Measurements from ENCODE around the gene NFE2L2. TPM values are rescaled to one million over a fixed set of nuclear protein-coding genes. Genes with fewer than 3 reads are reported as not detected.

Gene NFE2L2
- total RNA-seq, 2 donors from 2014 or later, result 98.6 to 126 TPM

GRCh38 chr2:177242121-177242987, 22.2 kb downstream of the NFE2L2 start:
- Histone ChIP-seq H3K36me3 (no peaks in the 10 kb centered on the region), H3K4me3 (peak overlapping the region in 1 of 2 donors; percentile 22), H3K27me3 (replicated peaks; ENCODE audit: insufficient read depth) (no peaks in the 10 kb centered on the region), H3K27ac (peak overlapping the region; percentile 67 to 85), H3K4me1 (replicated peaks) (peaks cover 29% of the 10 kb centered on the region), H3K9me3 (no peaks in the 10 kb centered on the region)
- intact Hi-C loops (cut with DNase I), result no loop called here
- no peak for TF ChIP-seq POLR2A (IDR thresholded peaks at IDR 0.05)
- TF ChIP-seq POLR2AphosphoS5 (IDR thresholded peaks at IDR 0.05), result peak; percentile 95
- 9% methylated on average over 5 of the region's 5 CpGs for WGBS
- peak; percentile 70 for DNase-seq (ENCODE audit: low spot score)

GRCh38 chr2:177241711-177242120, 22.8 kb downstream of the NFE2L2 start:
- Histone ChIP-seq H3K36me3 (no peaks in the 10 kb centered on the region), H3K4me1 (replicated peaks) (peaks cover 29% of the 10 kb centered on the region), H3K27me3 (replicated peaks; ENCODE audit: insufficient read depth) (no peaks in the 10 kb centered on the region), H3K27ac (peak overlapping the region; percentile 67 to 85), H3K4me3 (peak overlapping the region in 1 of 2 donors; percentile 22), H3K9me3 (no peaks in the 10 kb centered on the region)
- intact Hi-C loops (cut with DNase I), result no loop called here
- no peak for DNase-seq (ENCODE audit: low spot score)
- no peak for TF ChIP-seq POLR2AphosphoS5 (IDR thresholded peaks at IDR 0.05)
- no peak for TF ChIP-seq CTCF (IDR thresholded peaks at IDR 0.05)
- no peak for TF ChIP-seq POLR2A (IDR thresholded peaks at IDR 0.05)
- WGBS, result 34% methylated on average over 1 of the region's 1 CpG

DNA sequence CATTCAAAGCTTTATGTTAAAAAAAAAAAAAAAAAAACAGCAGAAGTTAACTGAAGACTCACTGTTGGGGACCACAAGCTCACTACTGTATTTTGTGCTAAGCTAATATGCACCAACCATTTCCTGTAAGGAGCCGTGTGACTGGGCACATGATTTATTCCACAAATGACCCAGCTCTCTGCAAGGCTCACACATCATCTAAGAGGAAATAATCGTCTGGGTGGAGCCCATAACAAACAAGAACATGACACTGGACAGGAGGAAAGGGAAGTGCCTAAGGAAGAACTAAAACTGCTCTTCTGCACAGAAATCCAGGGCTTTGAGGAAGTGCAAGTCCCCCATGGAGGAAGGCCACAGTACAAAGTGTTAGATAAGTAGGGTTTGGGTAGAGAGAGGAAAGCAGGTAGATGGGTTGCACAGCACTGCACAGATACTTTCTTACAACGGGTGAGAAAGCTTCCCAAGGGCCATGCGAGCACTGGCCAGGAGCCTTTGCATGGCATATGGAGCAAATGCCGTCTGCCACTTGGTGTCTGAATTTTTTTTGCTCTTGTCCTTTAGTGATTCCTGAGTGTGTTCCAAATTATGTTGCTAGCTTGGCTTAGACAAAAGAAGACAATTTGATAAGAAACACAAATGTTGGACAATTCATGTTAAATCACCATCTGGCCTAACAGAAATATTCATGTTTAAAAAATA, 24.4 kb downstream of the NFE2L2 start:
- H3K4me3 ChIP-seq, result no peak overlapping the region
- 28% methylated on average over 5 of the region's 5 CpGs for WGBS
- peaks cover 29% of the 10 kb centered on the region for H3K4me1 ChIP-seq (replicated peaks)
- no peaks in the 10 kb centered on the region for H3K27me3 ChIP-seq (replicated peaks; ENCODE audit: insufficient read depth)
- intact Hi-C loops (cut with DNase I), result no loop called here
- H3K36me3 ChIP-seq, result no peaks in the 10 kb centered on the region
- DNase-seq (ENCODE audit: low spot score), result no peak
- TF ChIP-seq POLR2AphosphoS5 (IDR thresholded peaks at IDR 0.05) (peak; percentile 60), POLR2A (IDR thresholded peaks at IDR 0.05) (no peak)
- H3K9me3 ChIP-seq, result no peaks in the 10 kb centered on the region
- H3K27ac ChIP-seq, result peak overlapping the region in 1 of 2 donors; percentile 85

DNA sequence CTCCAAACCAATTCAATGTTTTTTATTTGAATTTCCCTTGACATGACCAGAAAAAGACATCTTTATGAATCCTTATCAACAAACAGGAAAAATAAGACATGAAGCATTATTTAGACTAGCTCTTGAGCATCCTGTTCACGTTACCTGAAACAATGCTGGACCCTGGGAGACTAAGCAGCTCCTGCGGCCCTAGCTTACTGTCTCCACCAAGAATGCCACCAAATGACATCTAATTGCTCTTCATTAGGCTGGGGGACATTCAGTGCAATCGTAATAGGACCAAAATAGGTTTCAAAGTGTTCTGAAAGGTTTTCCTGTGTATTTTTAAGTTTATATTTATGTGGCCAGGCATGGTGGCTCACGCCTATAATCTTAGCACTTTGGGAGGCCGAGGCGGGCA, 25.5 kb downstream of the NFE2L2 start:
- 77% methylated on average over 6 of the region's 6 CpGs for WGBS
- H3K4me1 ChIP-seq (replicated peaks), result peaks cover 29% of the 10 kb centered on the region
- no peaks in the 10 kb centered on the region for H3K27me3 ChIP-seq (replicated peaks; ENCODE audit: insufficient read depth)
- DNase-seq (ENCODE audit: low spot score), result no peak
- H3K36me3 ChIP-seq, result no peaks in the 10 kb centered on the region
- intact Hi-C loops (cut with DNase I), result no loop called here
- TF ChIP-seq CTCF (IDR thresholded peaks at IDR 0.05), result no peak
- TF ChIP-seq POLR2AphosphoS5 (IDR thresholded peaks at IDR 0.05), result no peak
- TF ChIP-seq POLR2A (IDR thresholded peaks at IDR 0.05), result no peak
- no peak overlapping the region for H3K4me3 ChIP-seq
- no peak overlapping the region for H3K27ac ChIP-seq
- H3K9me3 ChIP-seq, result no peaks in the 10 kb centered on the region

- TF ChIP-seq CTCF (IDR thresholded peaks at IDR 0.05) (no peak), POLR2A (IDR thresholded peaks at IDR 0.05) (no peak), POLR2AphosphoS5 (IDR thresholded peaks at IDR 0.05) (no peak)
- H3K4me1 ChIP-seq (replicated peaks), result peaks cover 22% of the 10 kb centered on the region
- WGBS, result 47% methylated on average over 2 of the region's 2 CpGs
- H3K27ac ChIP-seq, result no peak overlapping the region
- intact Hi-C loops (cut with DNase I), result no loop called here
- H3K9me3 ChIP-seq, result no peaks in the 10 kb centered on the region
- no peak for DNase-seq (ENCODE audit: low spot score)
- H3K27me3 ChIP-seq (replicated peaks; ENCODE audit: insufficient read depth), result no peaks in the 10 kb centered on the region
- H3K4me3 ChIP-seq, result no peak overlapping the region
- no peaks in the 10 kb centered on the region for H3K36me3 ChIP-seq
Measured at GRCh38 chr2:177237932-177238331, 26.6 kb downstream of the NFE2L2 start.
